OCI-LY1 (cell line): ENCODE data around the gene DHRS3.

Source experiments
- H2AFZ ChIP-seq: fragments of 200-600 bp; sonication (generic), shearing (Covaris generic); 2 replicates; pipeline ENCODE4 v1.6.0; 2014; ENCODE audit warnings: antibody characterized with exemption, mild to moderate bottlenecking, low read length
- H3F3A ChIP-seq: fragments of 200-600 bp; sonication (generic), shearing (Covaris generic); 2 replicates; pipeline ENCODE4 v1.6.0; 2014; ENCODE audit warnings: mild to moderate bottlenecking, antibody characterized with exemption, low read length, moderate library complexity; ENCODE audit not compliant: insufficient read depth
- H3K27ac ChIP-seq: fragments of 200-600 bp; sonication (generic); 2 replicates; pipeline ENCODE4 v1.5.1; 2014; ENCODE audit warnings: low read length, mixed run types, mild to moderate bottlenecking, low read depth; ENCODE audit not compliant: poor library complexity, severe bottlenecking
- H3K27me3 ChIP-seq: fragments of 200-600 bp; sonication (generic); 2 replicates; pipeline ENCODE4 v1.6.0; 2014; ENCODE audit warnings: antibody characterized with exemption, mild to moderate bottlenecking, low read length, moderate library complexity; ENCODE audit not compliant: insufficient read depth
- H3K36me3 ChIP-seq: fragments of 200-600 bp; sonication (generic); 2 replicates; pipeline ENCODE4 v1.6.1; 2014; ENCODE audit warnings: mild to moderate bottlenecking, antibody characterized with exemption, low read length, moderate library complexity, mixed read lengths; ENCODE audit not compliant: insufficient read depth
- H3K4me1 ChIP-seq: fragments of 200-600 bp; sonication (generic); 2 replicates; pipeline ENCODE4 v1.5.1; 2014; ENCODE audit warnings: mild to moderate bottlenecking, low read length, moderate library complexity; ENCODE audit not compliant: insufficient read depth, severe bottlenecking
- H3K4me2 ChIP-seq: fragments of 200-600 bp; sonication (generic), shearing (Covaris generic); 2 replicates; pipeline ENCODE4 v1.6.1; 2014; ENCODE audit warnings: low read length
- H3K4me3 ChIP-seq: fragments of 200-600 bp; sonication (generic); 2 replicates; pipeline ENCODE4 v1.5.1; 2014; ENCODE audit warnings: low read length, low read depth, mild to moderate bottlenecking, mixed read lengths; ENCODE audit not compliant: poor library complexity, severe bottlenecking
- H3K79me2 ChIP-seq: fragments of 200-600 bp; shearing (Covaris generic); 2 replicates; pipeline ENCODE4 v1.6.1; 2016; ENCODE audit warnings: mixed run types, low read length, mixed read lengths; ENCODE audit not compliant: insufficient read depth
- H3K9ac ChIP-seq: fragments of 200-600 bp; sonication (generic), shearing (Covaris generic); 2 replicates; pipeline ENCODE4 v1.6.1; 2014; ENCODE audit warnings: mild to moderate bottlenecking, low read length, mixed read lengths
- H3K9me2 ChIP-seq: fragments of 200-600 bp; sonication (generic), shearing (Covaris generic); 2 replicates; pipeline ENCODE4 v1.6.1; 2014; ENCODE audit warnings: low read depth, mild to moderate bottlenecking, low read length, mixed read lengths
- H3K9me3 ChIP-seq: fragments of 200-600 bp; shearing (Covaris generic); 2 replicates; pipeline ENCODE4 v1.6.1; 2014; ENCODE audit warnings: low read length, mixed read lengths
- H4K20me1 ChIP-seq: fragments of 200-600 bp; sonication (generic), shearing (Covaris generic); 2 replicates; pipeline ENCODE4 v1.6.0; 2016; ENCODE audit warnings: mild to moderate bottlenecking, low read length; ENCODE audit not compliant: insufficient read depth
- CTCF ChIP-seq: fragments of 200-600 bp; sonication (generic), shearing (Covaris generic); IDR thresholded peaks from 2 replicates; pipeline ENCODE4 v1.5.1; 2017; ENCODE audit warnings: mild to moderate bottlenecking, antibody characterized with exemption, low read length, moderate library complexity, mixed read lengths
- EZH2 ChIP-seq: fragments of 200-600 bp; sonication (generic), shearing (Covaris generic); IDR thresholded peaks from 2 replicates; pipeline ENCODE4 v1.8.0; 2017; ENCODE audit warnings: borderline replicate concordance, mixed run types, mild to moderate bottlenecking, antibody characterized with exemption, low read length, moderate library complexity, mixed read lengths

DHRS3 gene

GRCh38 chr1:12574757-12575139 lies 43.3 kb downstream of the DHRS3 start:
- no peaks in the 10 kb centered on the region for H3K27me3 ChIP-seq
- H3K36me3 ChIP-seq: no peaks in the 10 kb centered on the region
- no peak for TF ChIP-seq CTCF
- no peak for TF ChIP-seq EZH2
- H3K79me2 ChIP-seq: no peaks in the 10 kb centered on the region
- H3K4me1 ChIP-seq: no peaks in the 10 kb centered on the region
- no peak overlapping the region for H2AFZ ChIP-seq
- H3K4me3 ChIP-seq: no peak overlapping the region
- no peaks in the 10 kb centered on the region for H3F3A ChIP-seq
- no peaks in the 10 kb centered on the region for H4K20me1 ChIP-seq
- no peak overlapping the region for H3K4me2 ChIP-seq
- H3K9me3 ChIP-seq: no peaks in the 10 kb centered on the region
- H3K9ac ChIP-seq: no peak overlapping the region
- no peak overlapping the region for H3K27ac ChIP-seq
- no peaks in the 10 kb centered on the region for H3K9me2 ChIP-seq

GRCh38 chr1:12573015-12573825 lies 44.8 kb downstream of the DHRS3 start:
- Histone ChIP-seq H3K9me3 (no peaks in the 10 kb centered on the region), H3K36me3 (no peaks in the 10 kb centered on the region), H3K27ac (no peak overlapping the region), H3K9me2 (no peaks in the 10 kb centered on the region), H3K4me2 (no peak overlapping the region), H4K20me1 (no peaks in the 10 kb centered on the region), H3K27me3 (no peaks in the 10 kb centered on the region), H3K4me1 (no peaks in the 10 kb centered on the region), H3K79me2 (no peaks in the 10 kb centered on the region), H3K4me3 (no peak overlapping the region), H3K9ac (no peak overlapping the region), H2AFZ (no peak overlapping the region), H3F3A (no peaks in the 10 kb centered on the region)
- no peak for TF ChIP-seq EZH2
- TF ChIP-seq CTCF: no peak

- no peak overlapping the region for H3K4me3 ChIP-seq
- H3K79me2 ChIP-seq: no peaks in the 10 kb centered on the region
- H2AFZ ChIP-seq: no peak overlapping the region
- TF ChIP-seq CTCF (no peak), EZH2 (no peak)
- no peaks in the 10 kb centered on the region for H3K9me2 ChIP-seq
- H3K9ac ChIP-seq: no peak overlapping the region
- no peaks in the 10 kb centered on the region for H3K4me1 ChIP-seq
- H4K20me1 ChIP-seq: no peaks in the 10 kb centered on the region
- H3K4me2 ChIP-seq: no peak overlapping the region
- no peaks in the 10 kb centered on the region for H3K27me3 ChIP-seq
- H3K27ac ChIP-seq: no peak overlapping the region
- H3F3A ChIP-seq: no peaks in the 10 kb centered on the region
- H3K36me3 ChIP-seq: no peaks in the 10 kb centered on the region
- no peaks in the 10 kb centered on the region for H3K9me3 ChIP-seq
These were observed 45.5 kb downstream of the DHRS3 start for GRCh38 chr1:12572522-12572921.
